HG03064 (cell line): ENCODE results near the gene PNPLA7.
"Not testable (repeated sequence)": the region's sequence is repeated elsewhere in the genome, so short reads cannot be mapped to it uniquely, and the experiment has no call there.

Experiments used
- ATAC-seq: cut with Tn5 transposase; IDR thresholded peaks from one replicate; pipeline ENCODE4 v1.9.1; 2021; ENCODE audit warnings: low read depth; ENCODE audit not compliant: unreplicated experiment

The PNPLA7 gene

GRCh38 chr9:137482094-137482781, 68.0 kb downstream of the PNPLA7 start:
- peak; percentile 67 for ATAC-seq

GRCh38 chr9:137480686-137481683, 69.2 kb downstream of the PNPLA7 start:
- no peak for ATAC-seq

GRCh38 chr9:137479892-137480685, 70.1 kb downstream of the PNPLA7 start:
- ATAC-seq = no peak

- no peak for ATAC-seq
These were observed 71.0 kb downstream of the PNPLA7 start for GRCh38 chr9:137478962-137479861.

GRCh38 chr9:137478613-137478961, 71.6 kb downstream of the PNPLA7 start:
- ATAC-seq = no peak

GRCh38 chr9:137477778-137478612, 72.2 kb downstream of the PNPLA7 start:
- ATAC-seq = no peak

- no peak for ATAC-seq
These were observed 73.3 kb downstream of the PNPLA7 start for GRCh38 chr9:137476856-137477255.

- no peak for ATAC-seq
These were observed 74.5 kb downstream of the PNPLA7 start for GRCh38 chr9:137475666-137476065.

GRCh38 chr9:137474271-137474670, 75.9 kb downstream of the PNPLA7 start:
- ATAC-seq = no peak

GRCh38 chr9:137470785-137471184, 79.4 kb downstream of the PNPLA7 start:
- no peak for ATAC-seq

- no peak for ATAC-seq
These were observed 82.3 kb downstream of the PNPLA7 start for GRCh38 chr9:137467896-137468295.

- ATAC-seq = no peak
These were observed 83.0 kb downstream of the PNPLA7 start for GRCh38 chr9:137467161-137467581.

- not testable (repeated sequence) for ATAC-seq
These were observed 83.7 kb downstream of the PNPLA7 start for GRCh38 chr9:137466389-137467085.

GRCh38 chr9:137465720-137466388, 84.3 kb downstream of the PNPLA7 start:
- no peak for ATAC-seq

- ATAC-seq = no peak
These were observed 85.0 kb downstream of the PNPLA7 start for GRCh38 chr9:137465000-137465719.

- no peak for ATAC-seq
These were observed 85.8 kb downstream of the PNPLA7 start for GRCh38 chr9:137464291-137464999.

- ATAC-seq = no peak
These were observed 86.3 kb downstream of the PNPLA7 start for GRCh38 chr9:137463931-137464290.
